ENCODE data around the gene STX12.

- no peak for TF ChIP-seq POLR2A (IDR thresholded peaks at IDR 0.05; ENCODE audit: low read length)
- TF ChIP-seq GATA1 (IDR thresholded peaks at IDR 0.05; ENCODE audit: low read depth, low read length): no peak
Observed at GRCh38 chr1:27806758-27807157, 33.7 kb downstream of the STX12 start.
